A204.1 (cell line): Measurements from ENCODE around the gene THSD7A.
A peak's percentile ranks its signal among the peaks of the same experiment; 100 is the strongest.

Experiments used
- FAIRE-seq: peaks from 2 replicates; lab custom pipeline; 2012; peaks lifted over from hg19 to GRCh38; lab: Jason Lieb, UNC

THSD7A gene

GRCh38 chr7:11831736-11832495 lies at the start of gene THSD7A:
TSS of gene THSD7A (minus strand) at chr7:11832198. CDS start at chr7:11831946, 252 bp downstream.
- FAIRE-seq = no peak

- FAIRE-seq = no peak
Measured at GRCh38 chr7:11881680-11882079, 49.7 kb upstream of the THSD7A start.

GRCh38 chr7:11875635-11876034 lies 43.6 kb upstream of the THSD7A start:
- FAIRE-seq = no peak

- FAIRE-seq = no peak
Measured at GRCh38 chr7:11865671-11866070, 33.7 kb upstream of the THSD7A start.

GRCh38 chr7:11858622-11859302 lies 26.8 kb upstream of the THSD7A start:
- FAIRE-seq = no peak

GRCh38 chr7:11858026-11858425 lies 26.0 kb upstream of the THSD7A start:
- FAIRE-seq = no peak

GRCh38 chr7:11848251-11848650 lies 16.3 kb upstream of the THSD7A start:
- no peak for FAIRE-seq

- FAIRE-seq = no peak
Measured at GRCh38 chr7:11847336-11847735, 15.3 kb upstream of the THSD7A start.

- FAIRE-seq = no peak
Measured at GRCh38 chr7:11846361-11846955, 14.5 kb upstream of the THSD7A start.

GRCh38 chr7:11843113-11843765 lies 11.2 kb upstream of the THSD7A start:
- no peak for FAIRE-seq

GRCh38 chr7:11841657-11842056 lies 9.7 kb upstream of the THSD7A start:
- no peak for FAIRE-seq

- FAIRE-seq = peak; percentile 87
Measured at GRCh38 chr7:11835260-11835659, 3.3 kb upstream of the THSD7A start.

- no peak for FAIRE-seq
Measured at GRCh38 chr7:11833431-11833830, 1.4 kb upstream of the THSD7A start.

- no peak for FAIRE-seq
Measured at GRCh38 chr7:11831156-11831735, 752 bp downstream of the THSD7A start.

GRCh38 chr7:11830582-11831155 lies 1.3 kb downstream of the THSD7A start:
- no peak for FAIRE-seq

GRCh38 chr7:11829954-11830353 lies 2.0 kb downstream of the THSD7A start:
- FAIRE-seq = no peak

GRCh38 chr7:11819947-11820346 lies 12.1 kb downstream of the THSD7A start:
- no peak for FAIRE-seq

GRCh38 chr7:11819271-11819670 lies 12.7 kb downstream of the THSD7A start:
- no peak for FAIRE-seq

GRCh38 chr7:11818281-11818680 lies 13.7 kb downstream of the THSD7A start:
- no peak for FAIRE-seq

GRCh38 chr7:11817111-11817740 lies 14.8 kb downstream of the THSD7A start:
- FAIRE-seq = no peak

GRCh38 chr7:11811709-11812108 lies 20.3 kb downstream of the THSD7A start:
- no peak for FAIRE-seq
